AG09319 (cell line): ENCODE measurements around the gene TMEM190.

ENCODE experiments used
- DNase-seq: peaks from one replicate; pipeline ENCODE4 v3.0.0-alpha.2; 2010; ENCODE audit warnings: low read depth; ENCODE audit errors: extremely low read depth
- TF ChIP-seq, protein P1 (sequence below): IDR thresholded peaks from 2 replicates; pipeline ENCODE4 v1.5.1; 2011; ENCODE audit warnings: low read depth, mild to moderate bottlenecking, inconsistent platforms, low read length, moderate library complexity

The TMEM190 gene

DNA sequence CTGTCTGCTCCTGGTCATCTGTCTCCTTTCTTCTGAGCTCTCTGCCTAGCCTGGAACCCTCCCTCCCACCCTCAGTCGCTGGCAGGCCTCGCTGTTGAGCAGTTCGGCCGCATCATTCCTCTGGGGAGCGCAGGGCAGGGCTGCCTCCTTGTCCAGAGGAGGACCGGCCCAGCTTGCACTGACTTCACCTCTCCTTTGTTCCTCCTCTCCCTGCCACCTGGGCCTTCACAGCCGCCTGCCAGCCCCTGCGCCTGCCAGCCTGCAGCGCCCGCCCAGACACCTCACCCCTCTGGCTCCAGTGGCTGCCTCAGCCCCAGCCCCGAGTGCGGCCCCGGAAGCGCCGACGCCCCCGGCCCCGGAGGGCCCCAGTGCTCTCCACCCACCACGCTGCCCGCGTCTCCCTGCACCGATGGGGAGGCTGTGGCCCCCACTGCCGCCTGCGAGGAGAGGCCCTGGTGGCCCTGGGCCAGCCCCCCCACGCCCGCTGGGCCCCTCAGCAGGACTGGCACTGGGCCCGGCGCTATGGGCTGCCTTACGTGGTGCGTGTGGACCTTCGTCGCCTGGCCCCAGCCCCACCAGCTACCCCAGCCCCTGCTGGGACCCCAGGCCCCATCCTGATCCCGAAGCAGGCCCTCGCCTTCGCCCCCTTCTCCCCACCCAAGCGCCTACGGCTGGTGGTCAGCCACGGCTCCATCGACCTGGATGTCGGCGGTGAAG lies 29.7 kb upstream of the TMEM190 start:
- TF ChIP-seq, protein P1, sequence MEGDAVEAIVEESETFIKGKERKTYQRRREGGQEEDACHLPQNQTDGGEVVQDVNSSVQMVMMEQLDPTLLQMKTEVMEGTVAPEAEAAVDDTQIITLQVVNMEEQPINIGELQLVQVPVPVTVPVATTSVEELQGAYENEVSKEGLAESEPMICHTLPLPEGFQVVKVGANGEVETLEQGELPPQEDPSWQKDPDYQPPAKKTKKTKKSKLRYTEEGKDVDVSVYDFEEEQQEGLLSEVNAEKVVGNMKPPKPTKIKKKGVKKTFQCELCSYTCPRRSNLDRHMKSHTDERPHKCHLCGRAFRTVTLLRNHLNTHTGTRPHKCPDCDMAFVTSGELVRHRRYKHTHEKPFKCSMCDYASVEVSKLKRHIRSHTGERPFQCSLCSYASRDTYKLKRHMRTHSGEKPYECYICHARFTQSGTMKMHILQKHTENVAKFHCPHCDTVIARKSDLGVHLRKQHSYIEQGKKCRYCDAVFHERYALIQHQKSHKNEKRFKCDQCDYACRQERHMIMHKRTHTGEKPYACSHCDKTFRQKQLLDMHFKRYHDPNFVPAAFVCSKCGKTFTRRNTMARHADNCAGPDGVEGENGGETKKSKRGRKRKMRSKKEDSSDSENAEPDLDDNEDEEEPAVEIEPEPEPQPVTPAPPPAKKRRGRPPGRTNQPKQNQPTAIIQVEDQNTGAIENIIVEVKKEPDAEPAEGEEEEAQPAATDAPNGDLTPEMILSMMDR = no peak
- DNase-seq = no peak

DNA sequence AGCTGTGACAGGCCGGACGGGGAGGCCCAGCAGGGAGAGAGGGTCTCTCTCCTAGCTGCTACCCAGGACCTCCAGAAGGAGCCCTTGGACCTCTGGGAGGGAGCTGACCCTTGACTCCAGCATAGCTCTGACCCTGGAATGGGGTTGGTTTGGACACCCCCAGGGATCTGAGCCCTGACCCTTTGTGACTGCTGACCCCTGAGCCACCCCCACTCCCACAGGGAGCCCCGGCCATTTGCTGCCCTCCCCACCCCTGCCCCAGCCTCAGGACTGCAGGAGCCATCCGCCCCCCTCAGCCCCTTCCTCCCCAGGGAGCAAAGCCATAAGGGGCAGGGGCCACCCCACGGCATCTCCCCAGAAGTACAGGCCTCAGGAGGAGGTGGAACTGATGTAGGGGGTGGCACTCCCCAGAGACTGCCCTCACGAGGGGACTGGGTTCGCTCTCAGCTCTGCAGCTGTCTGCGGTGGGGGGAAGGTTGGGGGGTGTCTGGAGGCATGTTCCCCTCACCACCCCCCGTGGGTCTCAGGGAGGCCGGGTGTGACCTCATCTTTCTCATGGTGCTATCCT lies 29.1 kb upstream of the TMEM190 start:
- DNase-seq = no peak

DNA sequence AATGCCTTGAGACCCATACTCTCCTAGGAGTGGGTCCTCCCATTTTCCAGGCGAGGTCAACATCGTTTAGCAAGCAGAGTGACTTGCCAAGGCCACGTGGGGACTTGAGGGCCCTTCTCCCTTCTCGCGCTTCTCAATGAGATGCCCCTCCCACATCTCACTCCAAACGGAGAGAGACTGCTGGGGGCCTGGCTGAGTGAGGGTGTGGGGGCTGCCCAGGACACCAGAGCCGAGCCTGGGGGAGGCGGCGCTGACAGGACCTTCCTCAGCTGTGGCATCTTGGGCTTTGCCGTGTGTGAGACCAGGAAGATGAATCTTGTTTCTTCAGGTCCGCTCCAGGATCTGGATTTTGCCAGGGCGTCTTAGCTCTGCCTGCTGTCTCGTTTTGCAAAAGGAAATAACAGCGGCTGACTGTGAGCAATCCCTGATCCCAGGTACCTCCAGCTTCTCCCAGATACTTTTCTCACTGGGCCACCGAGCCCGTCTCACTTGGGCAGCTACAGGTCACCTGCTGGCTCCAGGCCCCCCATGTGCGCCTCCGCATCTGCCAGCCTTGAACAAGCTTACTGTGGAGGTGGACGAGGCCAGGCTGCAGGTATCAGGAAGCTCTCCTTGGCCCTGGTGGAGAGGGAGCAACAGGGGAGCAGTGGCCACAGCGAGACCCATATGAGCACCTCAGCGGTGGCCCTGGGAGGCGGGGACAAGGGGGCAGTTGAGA lies 28.1 kb upstream of the TMEM190 start:
- TF ChIP-seq, protein P1 = no peak
- DNase-seq = no peak

More for the DNA sequence above, 29.1 kb upstream of the TMEM190 start:
- TF ChIP-seq, protein P1 = no peak

DNA sequence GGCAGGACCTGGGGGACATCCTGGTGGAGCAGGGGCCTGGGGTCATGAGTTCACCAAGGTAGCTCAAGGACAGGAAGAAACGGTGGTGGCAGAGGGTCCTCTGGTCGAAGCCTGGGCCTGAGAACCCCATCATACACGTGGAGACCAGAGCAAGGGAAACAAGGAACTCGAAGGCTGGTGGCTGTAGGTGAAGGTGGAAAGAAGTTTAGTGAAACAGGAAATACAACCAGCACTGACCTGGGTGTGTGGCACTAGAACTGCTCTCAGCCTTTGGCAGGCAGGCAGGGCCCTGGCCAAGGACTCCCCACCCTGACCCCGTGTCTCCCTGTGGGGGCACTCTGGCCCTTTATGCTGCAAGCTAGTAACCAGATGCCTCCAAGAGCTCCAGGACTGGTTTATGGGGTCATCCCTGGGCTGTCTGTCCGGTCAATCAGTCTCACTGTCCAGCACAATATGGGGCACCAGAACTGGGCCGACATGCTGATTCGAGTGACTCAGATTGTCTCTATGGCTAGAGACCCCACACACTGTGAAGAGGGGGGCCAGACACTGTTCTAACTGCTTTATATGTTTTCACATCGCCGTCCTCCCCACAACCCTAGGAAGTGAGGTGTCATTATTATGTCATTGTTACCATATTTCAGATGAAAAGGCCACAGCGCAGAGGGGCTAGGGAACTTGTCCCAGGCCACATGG lies 25.9 kb upstream of the TMEM190 start:
- TF ChIP-seq, protein P1 = no peak
- DNase-seq = no peak

DNA sequence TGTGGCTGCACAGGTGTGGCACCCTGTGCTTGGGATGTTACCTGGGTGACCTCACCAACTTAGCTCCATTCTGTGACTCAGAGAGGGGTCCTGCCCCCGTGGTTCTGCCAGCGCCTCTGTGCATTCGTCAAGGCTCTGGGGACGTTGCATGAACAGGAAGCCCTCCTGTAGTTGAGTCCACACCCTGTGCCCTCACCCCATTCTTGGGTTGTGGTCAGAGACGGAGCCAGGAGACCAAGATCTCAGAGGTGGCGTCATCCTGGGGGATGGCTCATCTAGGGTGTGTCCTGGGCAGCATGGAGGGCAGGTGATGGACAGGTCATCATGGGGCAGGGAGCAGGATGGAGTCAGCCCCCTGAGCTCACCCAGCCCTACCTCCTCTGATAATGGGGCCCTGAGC lies 24.6 kb upstream of the TMEM190 start:
- TF ChIP-seq, protein P1 = no peak

DNA sequence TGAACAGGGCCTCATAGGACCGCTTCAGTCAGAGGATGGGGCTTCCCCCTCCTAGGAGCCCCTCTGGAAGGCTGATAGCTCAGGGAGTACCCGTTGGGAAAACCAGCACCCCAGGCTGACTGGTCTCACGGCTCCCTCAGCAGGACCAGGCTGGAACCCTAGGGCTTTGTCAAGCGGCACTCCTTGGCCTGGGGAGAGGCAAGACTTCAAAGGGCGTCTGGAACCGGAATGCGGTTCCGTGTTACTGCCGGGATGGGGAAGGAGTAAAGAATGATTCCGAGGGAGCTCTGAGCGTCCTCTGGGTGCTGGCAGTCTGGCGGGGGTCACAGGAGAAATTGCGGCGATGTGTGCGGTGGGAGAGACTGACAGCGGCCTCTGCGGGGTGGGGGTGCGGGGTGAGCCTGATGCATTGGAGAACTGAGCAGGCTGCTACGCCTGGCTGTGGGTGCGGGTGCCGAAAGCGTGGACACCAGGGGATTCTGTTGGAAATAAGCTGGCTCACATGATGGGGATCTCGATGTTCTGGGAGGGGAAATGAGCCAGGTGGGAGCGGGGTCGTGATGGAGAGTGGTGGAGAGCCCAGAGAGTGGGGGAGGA lies 24.0 kb upstream of the TMEM190 start:
- DNase-seq = no peak
- TF ChIP-seq, protein P1 = no peak

More for the DNA sequence above, 24.6 kb upstream of the TMEM190 start:
- no peak for DNase-seq
